ENCODE results near the gene KRTAP9-2.

DNA sequence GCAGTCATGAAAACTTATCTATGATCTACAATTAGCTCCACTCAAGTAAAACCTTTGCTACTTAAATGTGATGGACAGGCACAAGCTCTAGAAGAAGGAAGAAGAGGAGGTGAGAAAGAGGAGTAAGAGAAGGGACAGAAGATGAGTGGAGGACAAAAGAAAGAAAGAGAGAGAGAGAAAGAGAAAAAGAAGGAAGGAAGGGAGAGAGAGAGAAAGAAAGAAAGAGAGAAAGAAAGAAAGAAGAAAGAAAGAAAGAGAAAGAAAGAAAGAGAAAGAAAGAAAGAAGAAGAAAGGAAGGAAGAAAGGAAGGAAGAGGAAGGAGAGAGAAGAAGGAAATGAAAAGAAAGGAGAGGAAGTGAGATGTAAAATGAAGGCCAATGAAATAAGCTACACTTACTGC, 3.6 kb downstream of the KRTAP9-2 start:
- TF ChIP-seq, protein P1, sequence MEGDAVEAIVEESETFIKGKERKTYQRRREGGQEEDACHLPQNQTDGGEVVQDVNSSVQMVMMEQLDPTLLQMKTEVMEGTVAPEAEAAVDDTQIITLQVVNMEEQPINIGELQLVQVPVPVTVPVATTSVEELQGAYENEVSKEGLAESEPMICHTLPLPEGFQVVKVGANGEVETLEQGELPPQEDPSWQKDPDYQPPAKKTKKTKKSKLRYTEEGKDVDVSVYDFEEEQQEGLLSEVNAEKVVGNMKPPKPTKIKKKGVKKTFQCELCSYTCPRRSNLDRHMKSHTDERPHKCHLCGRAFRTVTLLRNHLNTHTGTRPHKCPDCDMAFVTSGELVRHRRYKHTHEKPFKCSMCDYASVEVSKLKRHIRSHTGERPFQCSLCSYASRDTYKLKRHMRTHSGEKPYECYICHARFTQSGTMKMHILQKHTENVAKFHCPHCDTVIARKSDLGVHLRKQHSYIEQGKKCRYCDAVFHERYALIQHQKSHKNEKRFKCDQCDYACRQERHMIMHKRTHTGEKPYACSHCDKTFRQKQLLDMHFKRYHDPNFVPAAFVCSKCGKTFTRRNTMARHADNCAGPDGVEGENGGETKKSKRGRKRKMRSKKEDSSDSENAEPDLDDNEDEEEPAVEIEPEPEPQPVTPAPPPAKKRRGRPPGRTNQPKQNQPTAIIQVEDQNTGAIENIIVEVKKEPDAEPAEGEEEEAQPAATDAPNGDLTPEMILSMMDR (IDR thresholded peaks at IDR 0.05; ENCODE audit: low read length) = no peak
- TF ChIP-seq EZH2phosphoT487 (IDR thresholded peaks at IDR 0.05; ENCODE audit: low read length) = no peak
